Chondrocyte (in vitro differentiated cells): ENCODE results near the gene GOLPH3. TPM values are rescaled to one million over a fixed set of nuclear protein-coding genes. Genes with fewer than 3 reads are reported as not detected.

Source experiments
- DNase-seq: peaks from one replicate; pipeline ENCODE4 v3.0.0; 2021; ENCODE audit warnings: mixed read lengths, low spot score
- H3K27ac Mint-ChIP-seq: one replicate; pipeline ENCODE4 v1.8.0; 2021; ENCODE audit warnings: mild to moderate bottlenecking, moderate library complexity, mixed read lengths; ENCODE audit not compliant: unreplicated experiment
- H3K27me3 Mint-ChIP-seq: 2 replicates; pipeline ENCODE4 v1.8.0; 2021; ENCODE audit warnings: low read depth, mixed read lengths
- H3K36me3 Mint-ChIP-seq: 2 replicates; pipeline ENCODE4 v1.8.0; 2021; ENCODE audit warnings: low read depth, mixed read lengths
- H3K4me1 Mint-ChIP-seq: 2 replicates; pipeline ENCODE4 v1.8.0; 2021; ENCODE audit warnings: low read depth, mild to moderate bottlenecking, mixed read lengths
- H3K4me3 Mint-ChIP-seq: one replicate; pipeline ENCODE4 v1.8.0; 2021; ENCODE audit warnings: mild to moderate bottlenecking, moderate library complexity, mixed read lengths; ENCODE audit not compliant: unreplicated experiment
- H3K9me3 Mint-ChIP-seq: 2 replicates; pipeline ENCODE4 v1.8.0; 2021; ENCODE audit warnings: low read depth, mixed read lengths
- total RNA-seq: library from RNA; stranded (reverse); gene quantifications from 3 replicates; pipeline ENCODE4 v1.2.1, GENCODE V29; 2021
- TF ChIP-seq, protein P1 (sequence below): fragments of 200-600 bp; sonication (generic); IDR thresholded peaks from 2 replicates; pipeline ENCODE4 v1.5.0; 2021; ENCODE audit warnings: antibody characterized with exemption, mild to moderate bottlenecking, moderate library complexity

Gene GOLPH3
- total RNA-seq, 1 donor from 2014 or later: 106 TPM

DNA sequence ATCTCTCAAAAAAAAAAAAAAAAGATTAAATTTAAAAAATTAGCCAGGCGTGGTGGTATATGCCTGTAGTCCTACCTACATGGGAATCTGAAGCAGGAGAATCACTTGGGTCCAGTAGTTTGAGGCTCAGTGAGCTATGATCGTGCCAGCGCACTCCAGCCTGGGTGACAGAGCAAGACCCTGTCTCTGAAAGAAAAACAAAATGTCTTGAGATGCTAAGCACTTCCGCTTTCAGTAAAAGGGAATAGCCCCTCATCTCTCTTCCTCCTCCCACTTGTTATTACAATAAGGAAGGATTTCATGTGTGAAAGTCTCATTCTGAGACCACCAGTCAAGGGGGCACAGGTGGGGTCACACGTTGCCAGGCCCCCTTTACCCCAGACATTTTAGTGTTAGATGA, 79.4 kb downstream of the GOLPH3 start:
- TF ChIP-seq, protein P1, sequence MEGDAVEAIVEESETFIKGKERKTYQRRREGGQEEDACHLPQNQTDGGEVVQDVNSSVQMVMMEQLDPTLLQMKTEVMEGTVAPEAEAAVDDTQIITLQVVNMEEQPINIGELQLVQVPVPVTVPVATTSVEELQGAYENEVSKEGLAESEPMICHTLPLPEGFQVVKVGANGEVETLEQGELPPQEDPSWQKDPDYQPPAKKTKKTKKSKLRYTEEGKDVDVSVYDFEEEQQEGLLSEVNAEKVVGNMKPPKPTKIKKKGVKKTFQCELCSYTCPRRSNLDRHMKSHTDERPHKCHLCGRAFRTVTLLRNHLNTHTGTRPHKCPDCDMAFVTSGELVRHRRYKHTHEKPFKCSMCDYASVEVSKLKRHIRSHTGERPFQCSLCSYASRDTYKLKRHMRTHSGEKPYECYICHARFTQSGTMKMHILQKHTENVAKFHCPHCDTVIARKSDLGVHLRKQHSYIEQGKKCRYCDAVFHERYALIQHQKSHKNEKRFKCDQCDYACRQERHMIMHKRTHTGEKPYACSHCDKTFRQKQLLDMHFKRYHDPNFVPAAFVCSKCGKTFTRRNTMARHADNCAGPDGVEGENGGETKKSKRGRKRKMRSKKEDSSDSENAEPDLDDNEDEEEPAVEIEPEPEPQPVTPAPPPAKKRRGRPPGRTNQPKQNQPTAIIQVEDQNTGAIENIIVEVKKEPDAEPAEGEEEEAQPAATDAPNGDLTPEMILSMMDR: no peak
- H3K4me3 Mint-ChIP-seq: no peak overlapping the region
- no peaks in the 10 kb centered on the region for H3K9me3 Mint-ChIP-seq
- H3K27ac Mint-ChIP-seq: peak overlapping the region; percentile 66
- no peak for DNase-seq
- H3K36me3 Mint-ChIP-seq: peaks cover 22% of the 10 kb centered on the region
- no peaks in the 10 kb centered on the region for H3K27me3 Mint-ChIP-seq
- peaks cover 40% of the 10 kb centered on the region for H3K4me1 Mint-ChIP-seq

- peak overlapping the region; percentile 41 for H3K27ac Mint-ChIP-seq
- H3K4me1 Mint-ChIP-seq: peaks cover 28% of the 10 kb centered on the region
- no peak overlapping the region for H3K4me3 Mint-ChIP-seq
- no peak for DNase-seq
- H3K27me3 Mint-ChIP-seq: no peaks in the 10 kb centered on the region
- TF ChIP-seq, protein P1: peak; percentile 92
- H3K9me3 Mint-ChIP-seq: no peaks in the 10 kb centered on the region
- peaks cover 18% of the 10 kb centered on the region for H3K36me3 Mint-ChIP-seq
These were observed 80.9 kb downstream of the GOLPH3 start for GRCh38 chr5:32092938-32093812.

- no peak overlapping the region for H3K27ac Mint-ChIP-seq
- H3K36me3 Mint-ChIP-seq: peaks cover 18% of the 10 kb centered on the region
- H3K9me3 Mint-ChIP-seq: no peaks in the 10 kb centered on the region
- TF ChIP-seq, protein P1: no peak
- peaks cover 18% of the 10 kb centered on the region for H3K4me1 Mint-ChIP-seq
- H3K27me3 Mint-ChIP-seq: no peaks in the 10 kb centered on the region
- no peak for DNase-seq
- no peak overlapping the region for H3K4me3 Mint-ChIP-seq
These were observed 83.4 kb downstream of the GOLPH3 start for GRCh38 chr5:32090755-32091128.

- no peak for DNase-seq
- Mint-ChIP-seq H3K9me3 (no peaks in the 10 kb centered on the region), H3K4me3 (no peak overlapping the region), H3K4me1 (peaks cover 13% of the 10 kb centered on the region), H3K36me3 (peaks cover 17% of the 10 kb centered on the region), H3K27me3 (no peaks in the 10 kb centered on the region), H3K27ac (no peak overlapping the region)
- TF ChIP-seq, protein P1: no peak
These were observed 83.9 kb downstream of the GOLPH3 start for GRCh38 chr5:32090026-32090754.

DNA sequence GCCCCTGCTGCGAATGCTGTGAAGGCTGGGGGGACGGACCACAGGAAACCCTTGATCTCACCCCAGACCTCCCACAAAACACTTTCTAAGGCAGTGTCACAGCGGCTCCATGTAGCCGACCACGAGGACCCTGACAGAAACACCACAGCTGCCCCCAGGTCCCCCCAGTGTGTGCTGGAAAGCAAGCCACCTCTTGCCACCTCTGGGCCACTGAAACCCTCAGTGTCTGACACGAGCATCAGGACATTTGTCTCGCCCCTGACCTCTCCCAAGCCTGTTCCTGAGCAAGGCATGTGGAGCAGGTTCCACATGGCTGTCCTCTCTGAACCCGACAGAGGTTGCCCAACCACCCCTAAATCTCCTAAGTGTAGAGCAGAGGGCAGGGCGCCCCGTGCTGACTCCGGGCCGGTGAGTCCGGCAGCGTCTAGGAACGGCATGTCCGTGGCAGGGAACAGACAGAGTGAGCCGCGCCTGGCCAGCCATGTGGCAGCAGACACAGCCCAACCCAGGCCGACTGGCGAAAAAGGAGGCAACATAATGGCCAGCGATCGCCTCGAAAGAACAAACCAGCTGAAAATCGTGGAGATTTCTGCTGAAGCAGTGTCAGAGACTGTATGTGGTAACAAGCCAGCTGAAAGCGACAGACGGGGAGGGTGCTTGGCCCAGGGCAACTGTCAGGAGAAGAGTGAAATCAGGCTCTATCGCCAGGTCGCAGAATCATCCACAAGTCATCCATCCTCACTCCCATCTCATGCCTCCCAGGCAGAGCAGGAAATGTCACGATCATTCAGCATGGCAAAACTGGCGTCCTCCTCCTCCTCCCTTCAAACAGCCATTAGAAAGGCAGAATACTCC, 84.7 kb downstream of the GOLPH3 start:
- Mint-ChIP-seq H3K4me3 (no peak overlapping the region), H3K36me3 (peaks cover 17% of the 10 kb centered on the region), H3K9me3 (no peaks in the 10 kb centered on the region), H3K27ac (no peak overlapping the region), H3K27me3 (no peaks in the 10 kb centered on the region), H3K4me1 (peaks cover 7% of the 10 kb centered on the region)
- TF ChIP-seq, protein P1: no peak
- DNase-seq: no peak
